Stimulated activated CD8-positive, alpha-beta memory T cell treated with anti-CD3 and anti-CD28 coated beads, Interleukin-12 subunit alpha, Interleukin-12 subunit beta, amount 100 ng/mL, for 1 hour (primary cell): ENCODE results near the gene DOHH.

Source experiments
- DNase-seq: peaks from one replicate; pipeline ENCODE4 v3.0.0-alpha.2; 2020; ENCODE audit warnings: low read depth

Gene DOHH

GRCh38 chr19:3441089-3441985 lies 59.1 kb downstream of the DOHH start:
- no peak for DNase-seq
